Immature natural killer cell (primary cell): ENCODE data around the gene TSPO2. TPM values are rescaled to one million over a fixed set of nuclear protein-coding genes. Genes with fewer than 3 reads are reported as not detected.
"Not testable (repeated sequence)": the region's sequence is repeated elsewhere in the genome, so short reads cannot be mapped to it uniquely, and the experiment has no call there.

ENCODE experiments used
- DNase-seq, 3 donors: peaks; one replicate each; pipeline ENCODE4 v3.0.0; 2022; ENCODE audit warnings: mixed read lengths in 1 of 3
- H3K27ac Mint-ChIP-seq, 6 donors: one replicate each; pipeline ENCODE4 v1.8.0; 2020; ENCODE audit warnings: mixed read lengths in 6 of 6, mild to moderate bottlenecking in 5 of 6, inconsistent platforms in 4 of 6, moderate library complexity in 3 of 6
- H3K27me3 Mint-ChIP-seq, 3 donors: one replicate each; pipeline ENCODE4 v1.8.0; 2020 to 2021; ENCODE audit warnings: low read depth in 3 of 3, mild to moderate bottlenecking in 3 of 3, mixed read lengths in 3 of 3, moderate library complexity in 3 of 3, inconsistent platforms in 1 of 3
- H3K36me3 Mint-ChIP-seq, 3 donors: one replicate each; pipeline ENCODE4 v1.8.0; 2020; ENCODE audit warnings: mixed read lengths in 3 of 3, inconsistent platforms in 2 of 3, mild to moderate bottlenecking in 2 of 3
- H3K4me1 Mint-ChIP-seq, 2 donors: one replicate each; pipeline ENCODE4 v1.8.0; 2020; ENCODE audit warnings: inconsistent platforms in 2 of 2, mild to moderate bottlenecking in 2 of 2, mixed read lengths in 2 of 2, moderate library complexity in 1 of 2
- H3K4me3 Mint-ChIP-seq, 5 donors: one replicate each; pipeline ENCODE4 v1.8.0; 2020; ENCODE audit warnings: mild to moderate bottlenecking in 5 of 5, mixed read lengths in 5 of 5, inconsistent platforms in 3 of 5, moderate library complexity in 3 of 5
- H3K9me3 Mint-ChIP-seq, 6 donors: one replicate each; pipeline ENCODE4 v1.8.0; 2020; ENCODE audit warnings: mild to moderate bottlenecking in 6 of 6, mixed read lengths in 6 of 6, inconsistent platforms in 4 of 6, moderate library complexity in 3 of 6
- polyA plus RNA-seq, 3 donors: library from polyadenylated mRNA; unstranded; fragments of 300-500 nt; fragmentation: Illumina TruSeq; gene quantifications; one replicate each; pipeline ENCODE4 v1.2.3, GENCODE V29; 2021

TSPO2 gene
- polyA plus RNA-seq, 3 donors from 2014 or later, result not detected

DNA sequence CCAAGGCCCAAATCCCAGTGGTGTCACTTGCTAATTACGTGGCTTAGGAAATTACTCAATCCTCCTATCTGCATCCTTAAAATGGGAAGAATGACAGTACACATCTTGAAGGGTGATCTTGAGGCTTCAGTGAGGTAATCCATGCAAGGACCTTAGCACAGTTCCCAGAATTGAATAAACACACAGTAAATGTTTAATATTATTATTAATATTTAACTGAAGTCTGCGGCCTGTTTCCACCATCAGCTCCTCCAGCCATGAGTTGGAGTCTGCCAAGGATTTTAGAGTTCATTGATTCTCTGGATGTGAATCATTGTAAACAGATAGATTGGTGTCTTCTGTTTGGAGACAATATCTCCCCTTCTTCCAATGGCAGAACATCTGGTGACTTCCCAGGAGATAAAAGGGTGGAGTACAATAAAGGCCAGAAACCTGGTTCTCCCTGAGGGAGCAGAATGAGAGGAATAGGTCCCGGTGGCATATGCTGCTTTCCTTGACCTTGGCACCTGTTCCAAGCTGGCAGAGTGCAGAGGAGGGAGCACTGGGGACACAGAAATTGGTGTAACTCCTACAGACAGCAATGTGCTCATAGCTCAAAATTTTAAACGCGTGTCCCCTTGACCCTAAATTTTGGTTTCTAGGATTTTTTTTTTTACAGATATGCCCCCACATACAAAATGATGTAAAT is 28.7 kb upstream of the TSPO2 start:
- Mint-ChIP-seq H3K27me3 (peaks cover 0 to 5% (median 3%) of the 10 kb centered on the region in 3 donors), H3K4me1 (no peaks in the 10 kb centered on the region), H3K9me3 (no peaks in the 10 kb centered on the region), H3K36me3 (peaks cover 0 to 8% (median 0%) of the 10 kb centered on the region in 3 donors), H3K4me3 (no peak overlapping the region), H3K27ac (no peak overlapping the region)
- DNase-seq, result no peak

DNA sequence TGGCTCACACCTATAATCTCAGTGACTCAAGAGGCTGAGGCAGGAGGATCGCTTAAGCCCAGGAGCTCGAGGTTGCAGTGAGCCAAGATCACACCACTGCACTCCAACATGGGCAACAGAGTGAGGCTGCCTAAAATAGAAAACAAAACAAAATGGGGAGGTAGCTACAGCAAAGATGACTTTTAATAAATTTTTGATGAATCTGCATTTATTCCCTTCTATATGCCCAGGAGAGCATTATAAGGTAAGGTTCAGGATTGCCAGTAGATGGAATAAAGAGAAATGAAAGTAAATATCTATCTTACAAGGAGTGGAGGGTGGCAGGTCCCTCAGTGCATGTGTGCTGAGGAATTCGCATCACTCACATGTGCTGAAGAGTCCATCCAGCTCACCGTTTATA is 27.5 kb upstream of the TSPO2 start:
- Mint-ChIP-seq H3K27me3 (peaks cover 0 to 5% (median 5%) of the 10 kb centered on the region in 3 donors), H3K36me3 (peaks cover 0 to 8% (median 0%) of the 10 kb centered on the region in 3 donors), H3K27ac (no peak overlapping the region), H3K4me3 (no peak overlapping the region), H3K9me3 (no peaks in the 10 kb centered on the region), H3K4me1 (no peaks in the 10 kb centered on the region)
- DNase-seq, result no peak

DNA sequence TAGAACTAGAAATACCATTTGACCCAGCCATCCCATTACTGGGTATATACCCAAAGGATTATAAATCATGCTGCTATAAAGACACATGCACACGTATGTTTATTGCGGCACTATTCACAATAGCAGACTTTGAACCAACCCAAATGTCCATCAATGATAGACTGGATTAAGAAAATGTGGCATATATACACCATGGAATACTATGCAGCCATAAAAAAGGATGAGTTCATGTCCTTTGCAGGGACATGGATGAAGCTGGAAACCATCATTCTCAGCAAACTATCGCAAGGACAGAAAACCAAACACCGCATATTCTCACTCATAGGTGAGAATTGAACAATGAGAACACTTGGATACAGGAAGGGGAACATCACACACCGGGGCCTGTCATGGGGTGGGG is 26.4 kb upstream of the TSPO2 start:
- not testable (repeated sequence) for H3K27ac Mint-ChIP-seq, H3K36me3 Mint-ChIP-seq, H3K4me1 Mint-ChIP-seq, H3K27me3 Mint-ChIP-seq, H3K4me3 Mint-ChIP-seq, DNase-seq, H3K9me3 Mint-ChIP-seq

DNA sequence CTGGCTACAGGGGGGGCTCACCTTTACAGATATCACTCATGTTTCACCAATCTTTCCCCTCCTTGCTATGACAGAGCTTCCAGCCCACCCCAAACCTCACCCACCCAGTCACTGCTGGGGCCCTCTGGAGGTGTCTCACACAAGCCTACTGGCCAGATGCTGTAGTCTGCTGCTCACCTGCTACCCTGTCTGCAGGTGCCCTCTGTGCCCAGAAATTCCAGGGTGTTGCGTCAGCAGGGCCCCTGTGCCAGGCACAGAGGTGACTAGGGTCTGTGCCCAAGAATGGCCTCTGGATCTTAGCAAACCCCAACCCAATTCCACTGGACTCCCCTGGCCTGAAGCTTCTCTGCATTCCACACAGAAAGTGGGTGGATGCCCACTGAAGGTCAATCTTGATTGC is 24.6 kb upstream of the TSPO2 start:
- Mint-ChIP-seq H3K4me3 (no peak overlapping the region), H3K4me1 (no peaks in the 10 kb centered on the region), H3K27me3 (peaks cover 0 to 5% (median 3%) of the 10 kb centered on the region in 3 donors), H3K27ac (no peak overlapping the region), H3K36me3 (peaks cover 0 to 3% (median 0%) of the 10 kb centered on the region in 3 donors), H3K9me3 (no peaks in the 10 kb centered on the region)
- no peak for DNase-seq

DNA sequence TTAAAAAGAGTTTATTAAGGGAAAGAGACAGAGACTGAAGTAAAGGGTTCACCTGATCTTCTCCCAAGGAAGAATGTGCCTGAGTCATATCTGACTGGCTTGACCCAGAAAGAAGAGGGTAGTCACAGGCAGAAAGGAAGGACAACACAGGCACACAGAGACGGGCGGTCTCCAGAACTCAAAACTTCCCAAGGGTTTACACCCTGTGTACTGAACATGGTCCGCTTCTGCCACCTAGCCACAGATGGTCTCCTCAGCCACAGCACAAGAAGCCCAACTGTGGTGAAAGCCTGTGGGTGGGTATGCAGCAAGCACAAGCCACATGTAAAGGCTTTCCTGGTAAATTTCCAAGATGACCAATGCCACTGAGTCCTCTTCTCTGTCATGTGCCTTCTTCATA is 20.4 kb upstream of the TSPO2 start:
- H3K27me3 Mint-ChIP-seq, result peaks cover 0 to 5% (median 2%) of the 10 kb centered on the region in 3 donors
- no peaks in the 10 kb centered on the region for H3K9me3 Mint-ChIP-seq
- H3K36me3 Mint-ChIP-seq, result peaks cover 0 to 5% (median 0%) of the 10 kb centered on the region in 3 donors
- no peak overlapping the region for H3K4me3 Mint-ChIP-seq
- peaks cover 0 to under 1% of the 10 kb centered on the region in 2 donors for H3K4me1 Mint-ChIP-seq
- no peak overlapping the region for H3K27ac Mint-ChIP-seq
- DNase-seq, result no peak

DNA sequence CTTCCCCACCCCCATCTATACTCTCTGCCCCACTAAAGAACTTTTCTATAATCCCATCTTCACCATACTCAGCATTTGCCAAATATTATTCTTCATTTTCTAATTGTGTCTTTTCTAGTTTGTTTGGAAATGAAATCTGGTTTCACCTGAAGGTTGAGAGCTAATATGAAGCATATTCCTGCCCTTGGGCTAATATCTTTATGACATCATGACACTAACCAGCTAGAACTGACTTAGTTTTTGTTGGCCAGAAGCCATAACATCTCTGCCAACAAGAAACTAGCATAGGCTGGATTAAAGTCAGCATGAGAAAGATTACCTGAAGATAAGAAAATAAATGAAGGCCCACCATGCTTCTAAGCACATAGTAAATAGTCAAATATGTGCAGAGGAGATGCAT is 20.0 kb upstream of the TSPO2 start:
- peaks cover 3 to 5% of the 10 kb centered on the region in 2 donors for H3K4me1 Mint-ChIP-seq
- H3K4me3 Mint-ChIP-seq, result no peak overlapping the region
- no peaks in the 10 kb centered on the region for H3K9me3 Mint-ChIP-seq
- no peak for DNase-seq
- H3K36me3 Mint-ChIP-seq, result peaks cover 0 to 5% (median 0%) of the 10 kb centered on the region in 3 donors
- no peak overlapping the region for H3K27ac Mint-ChIP-seq
- H3K27me3 Mint-ChIP-seq, result peaks cover 1 to 5% (median 3%) of the 10 kb centered on the region in 3 donors

DNA sequence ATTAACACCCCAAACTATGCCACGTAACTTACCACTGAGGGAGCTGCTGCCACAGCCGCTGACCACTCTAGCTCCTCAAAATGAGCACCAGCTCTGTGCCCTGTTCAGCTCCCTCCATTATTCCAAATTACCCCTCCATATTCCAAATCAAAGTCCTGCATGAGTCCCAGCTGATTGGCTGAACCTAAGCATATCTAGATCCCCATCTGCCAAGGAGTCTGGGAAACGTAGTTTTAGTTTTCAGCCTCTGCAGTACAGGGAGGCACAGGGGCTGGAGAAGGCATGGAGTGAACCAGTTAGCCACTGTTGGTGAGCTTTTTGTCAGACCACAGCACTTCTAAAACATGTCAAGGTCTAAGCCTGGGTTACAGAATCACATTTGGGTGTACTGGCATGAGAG is 19.2 kb upstream of the TSPO2 start:
- H3K9me3 Mint-ChIP-seq, result no peaks in the 10 kb centered on the region
- no peak for DNase-seq
- H3K27me3 Mint-ChIP-seq, result peaks cover 1 to 3% (median 3%) of the 10 kb centered on the region in 3 donors
- H3K36me3 Mint-ChIP-seq, result peaks cover 0 to 5% (median 0%) of the 10 kb centered on the region in 3 donors
- H3K27ac Mint-ChIP-seq, result no peak overlapping the region
- H3K4me1 Mint-ChIP-seq, result peaks cover 9 to 13% of the 10 kb centered on the region in 2 donors
- H3K4me3 Mint-ChIP-seq, result no peak overlapping the region

DNA sequence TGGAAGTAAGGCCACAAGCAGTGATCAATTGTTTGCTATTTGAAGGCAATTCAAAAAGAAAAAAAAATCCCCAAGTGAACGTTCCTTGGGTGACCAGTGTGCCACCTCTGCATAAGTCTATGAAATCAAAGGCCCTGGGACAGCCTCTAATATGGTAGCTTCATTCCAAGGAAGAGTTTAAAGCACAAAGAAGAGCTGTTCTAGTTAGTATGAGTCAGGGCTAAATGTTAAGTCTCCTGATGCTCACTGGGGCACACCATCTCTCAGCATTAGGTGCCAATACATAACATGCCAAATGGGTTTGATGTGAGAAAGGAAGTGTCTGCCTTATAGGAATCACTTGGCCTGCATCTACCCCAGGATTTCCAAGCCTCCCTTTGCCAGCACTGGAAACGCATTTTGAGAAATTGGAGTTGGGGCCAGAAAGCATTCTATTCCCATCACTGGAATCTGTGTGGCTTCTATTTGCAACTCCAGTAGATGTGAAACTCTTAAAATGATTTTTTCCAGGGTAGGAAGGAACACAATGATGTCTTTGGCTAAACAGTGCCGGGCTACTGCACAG is 16.2 kb upstream of the TSPO2 start:
- H3K27me3 Mint-ChIP-seq, result peaks cover 0 to 3% (median 3%) of the 10 kb centered on the region in 3 donors
- peak overlapping the region in 1 of 5 donors; percentile 21 for H3K4me3 Mint-ChIP-seq
- peaks cover 0 to 5% (median 0%) of the 10 kb centered on the region in 3 donors for H3K36me3 Mint-ChIP-seq
- no peaks in the 10 kb centered on the region for H3K9me3 Mint-ChIP-seq
- no peak for DNase-seq
- H3K27ac Mint-ChIP-seq, result peak overlapping the region in 1 of 6 donors; percentile 53
- H3K4me1 Mint-ChIP-seq, result peaks cover 21 to 25% of the 10 kb centered on the region in 2 donors

DNA sequence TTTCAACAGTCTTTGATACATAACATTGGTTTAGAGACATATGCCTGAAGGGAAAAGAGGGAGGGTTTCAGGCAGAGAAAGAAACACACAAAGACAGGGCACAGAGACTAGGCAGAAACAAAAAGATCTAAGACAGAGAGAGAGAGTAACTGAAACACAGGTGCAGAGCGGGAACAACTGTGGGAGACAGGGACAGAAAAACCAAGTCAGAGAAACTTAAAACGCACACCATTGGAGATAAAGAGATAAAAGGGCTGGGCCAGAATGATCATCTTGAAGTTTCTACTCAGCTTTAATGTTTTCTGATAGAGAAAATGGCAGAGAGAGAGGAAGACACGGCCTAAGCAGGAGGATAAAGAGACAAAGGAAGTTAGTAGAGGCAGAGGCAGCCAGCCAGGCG is 15.0 kb upstream of the TSPO2 start:
- no peak for DNase-seq
- Mint-ChIP-seq H3K9me3 (no peaks in the 10 kb centered on the region), H3K27ac (peak overlapping the region; percentile 54 to 91 (median 84)), H3K4me1 (peaks cover 22 to 25% of the 10 kb centered on the region in 2 donors), H3K27me3 (peaks cover 0 to 6% (median 3%) of the 10 kb centered on the region in 3 donors), H3K36me3 (peaks cover 0 to 5% (median 0%) of the 10 kb centered on the region in 3 donors), H3K4me3 (peak overlapping the region; percentile 71 to 87 (median 83))

DNA sequence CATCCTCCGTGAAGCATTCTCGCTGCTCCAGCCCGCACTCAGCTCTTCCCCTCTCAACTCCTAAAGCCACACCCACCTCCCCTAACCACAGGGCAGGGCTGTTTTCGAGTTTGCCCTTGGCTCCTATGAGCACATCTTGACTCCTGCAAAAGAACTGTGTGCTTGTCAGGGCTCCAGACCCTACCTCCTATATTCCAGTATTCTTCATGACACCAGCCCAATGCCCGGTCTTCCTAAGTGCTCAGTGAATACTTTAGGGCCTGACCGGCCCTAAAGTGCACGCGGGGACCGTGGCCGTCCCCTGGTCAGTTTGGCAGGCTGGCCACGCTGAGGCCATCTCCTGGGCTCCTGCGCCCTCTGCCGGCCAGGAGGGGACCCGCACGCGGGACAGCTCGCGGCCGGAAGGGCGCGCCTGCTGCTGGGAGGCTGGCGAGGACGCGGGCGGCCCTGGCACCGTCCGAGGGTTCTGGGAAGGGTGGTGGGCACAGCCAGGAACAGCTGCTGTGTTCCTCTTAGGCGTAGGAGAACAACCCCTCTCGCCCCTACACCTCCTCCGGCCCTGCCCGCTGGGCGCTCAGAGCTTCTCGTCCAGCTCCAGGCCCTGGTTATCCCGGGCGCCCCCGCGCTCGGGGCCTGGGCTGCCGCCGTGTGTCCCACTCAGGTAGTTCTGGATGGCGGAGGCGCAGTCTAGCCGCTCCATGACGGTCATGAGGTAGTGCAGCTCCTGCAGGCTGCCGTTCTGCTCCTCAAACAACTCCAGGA is 14.3 kb upstream of the TSPO2 start:
- H3K27me3 Mint-ChIP-seq, result peaks cover 0 to 6% (median 5%) of the 10 kb centered on the region in 3 donors
- peak; percentile 72 to 77 (median 76) for DNase-seq
- no peaks in the 10 kb centered on the region for H3K9me3 Mint-ChIP-seq
- peaks cover 0 to 5% (median 0%) of the 10 kb centered on the region in 3 donors for H3K36me3 Mint-ChIP-seq
- peak overlapping the region; percentile 77 to 87 (median 83) for H3K4me3 Mint-ChIP-seq
- H3K27ac Mint-ChIP-seq, result peak overlapping the region; percentile 54 to 91 (median 84)
- H3K4me1 Mint-ChIP-seq, result peaks cover 22 to 25% of the 10 kb centered on the region in 2 donors

DNA sequence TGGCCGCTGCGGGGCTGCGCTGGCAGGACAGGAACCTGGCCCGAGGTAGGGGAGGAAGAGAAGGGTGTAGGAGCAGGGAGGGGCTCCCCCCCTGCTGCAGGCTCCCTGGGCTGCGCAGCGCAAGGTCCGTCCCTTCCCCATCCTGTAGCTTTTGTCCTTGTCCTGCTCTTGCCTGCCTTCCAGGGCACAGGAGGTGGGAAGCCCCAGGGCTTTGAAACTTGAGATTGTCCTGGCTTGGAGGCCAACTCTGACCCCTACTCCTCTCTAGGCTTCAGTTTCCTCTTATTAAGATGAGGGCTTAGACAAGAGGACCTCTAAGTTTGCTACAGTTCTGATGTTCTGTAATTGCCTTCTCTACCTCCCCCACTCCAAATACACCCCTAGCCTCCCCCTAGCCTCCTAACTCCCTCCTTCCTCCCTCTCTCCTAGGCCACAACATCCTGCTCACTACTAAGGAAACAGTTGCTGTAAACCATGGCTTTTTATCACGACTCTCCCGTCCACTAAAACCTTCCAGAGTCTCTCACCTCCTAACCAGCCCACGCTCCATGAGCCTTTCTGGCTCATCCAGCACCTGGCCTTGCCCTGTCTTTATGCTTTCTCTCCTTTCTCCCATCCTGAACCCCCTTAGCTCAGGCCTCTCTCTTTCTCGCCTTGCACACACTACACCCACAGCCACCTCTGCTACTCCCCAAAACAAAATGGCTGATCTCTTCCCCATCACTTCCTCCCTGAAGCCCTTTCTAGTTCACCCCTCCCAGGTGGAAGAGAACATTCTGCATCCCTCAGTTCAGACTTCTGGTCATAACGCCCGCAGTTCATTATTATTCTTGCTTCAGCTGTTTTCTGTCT is 13.5 kb upstream of the TSPO2 start:
- Mint-ChIP-seq H3K27me3 (peaks cover 0 to 6% (median 5%) of the 10 kb centered on the region in 3 donors), H3K9me3 (no peaks in the 10 kb centered on the region), H3K36me3 (peaks cover 0 to 3% (median 3%) of the 10 kb centered on the region in 3 donors), H3K27ac (peak overlapping the region; percentile 73 to 87 (median 84)), H3K4me1 (peaks cover 22 to 25% of the 10 kb centered on the region in 2 donors), H3K4me3 (peak overlapping the region; percentile 77 to 87 (median 83))
- peak in 2 of 3 donors; percentile 3 to 6 for DNase-seq

DNA sequence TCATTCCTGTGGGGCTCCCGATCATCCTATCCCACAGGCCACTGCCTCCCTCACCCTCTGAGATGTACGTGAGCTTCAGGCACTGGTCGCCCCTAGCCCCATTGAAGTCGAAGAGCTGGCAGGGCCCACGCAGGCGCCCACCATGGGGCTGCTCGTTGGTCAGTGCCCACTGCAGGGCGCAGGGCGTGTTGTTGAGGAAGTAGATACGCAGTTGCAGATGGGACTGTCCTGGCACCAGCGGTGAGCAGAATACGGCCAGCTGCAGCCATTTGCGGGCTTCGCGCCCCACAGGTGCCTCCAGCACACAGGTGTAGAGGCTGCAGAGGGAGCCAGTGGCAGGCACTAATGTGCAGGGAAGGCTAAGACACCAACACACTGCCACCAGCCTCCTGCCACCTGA is 9.4 kb upstream of the TSPO2 start:
- H3K4me3 Mint-ChIP-seq, result no peak overlapping the region
- H3K4me1 Mint-ChIP-seq, result peaks cover 14 to 15% of the 10 kb centered on the region in 2 donors
- peak overlapping the region in 1 of 6 donors; percentile 12 for H3K27ac Mint-ChIP-seq
- peaks cover 0 to 3% (median 0%) of the 10 kb centered on the region in 3 donors for H3K36me3 Mint-ChIP-seq
- H3K27me3 Mint-ChIP-seq, result peaks cover 0 to 5% (median 3%) of the 10 kb centered on the region in 3 donors
- H3K9me3 Mint-ChIP-seq, result no peaks in the 10 kb centered on the region
- DNase-seq, result no peak

DNA sequence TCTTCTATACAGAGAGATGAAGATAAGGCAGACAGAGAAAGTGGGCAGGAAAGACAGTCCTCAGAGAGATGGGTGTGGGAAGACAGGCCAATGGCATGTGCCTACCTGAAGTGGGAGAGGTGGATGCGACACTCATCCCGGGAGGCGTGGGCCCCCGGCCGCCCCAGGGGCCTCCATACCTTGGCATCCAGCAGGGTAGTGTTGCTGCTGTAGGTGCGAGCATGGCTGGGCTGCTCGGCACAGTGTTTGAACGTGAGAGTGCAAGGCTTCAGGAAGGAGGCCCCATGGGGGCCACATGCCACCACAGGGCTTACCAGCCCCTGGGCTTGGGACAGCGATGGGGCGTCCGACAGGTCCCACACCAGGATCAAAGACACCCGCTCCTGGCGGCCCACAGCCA is 8.5 kb upstream of the TSPO2 start:
- Mint-ChIP-seq H3K27ac (no peak overlapping the region), H3K4me1 (peaks cover 7 to 8% of the 10 kb centered on the region in 2 donors), H3K4me3 (no peak overlapping the region), H3K9me3 (no peaks in the 10 kb centered on the region), H3K36me3 (peaks cover 0 to 3% (median 3%) of the 10 kb centered on the region in 3 donors), H3K27me3 (peaks cover 0 to 5% (median 3%) of the 10 kb centered on the region in 3 donors)
- DNase-seq, result no peak
